Activated CD4-positive, alpha-beta T cell treated with anti-CD3 and anti-CD28 coated beads, Interleukin-2, amount 10 ng/mL, durations not matched to agents 24 days and 14 days (primary cell): ENCODE data around the gene TAF1D. TPM values are rescaled to one million over a fixed set of nuclear protein-coding genes. Genes with fewer than 3 reads are reported as not detected.

Source experiments
- DNase-seq: peaks from one replicate; pipeline ENCODE4 v3.0.0; 2022
- H3K27ac Mint-ChIP-seq: one replicate; pipeline ENCODE4 v1.8.0; 2022; ENCODE audit warnings: mild to moderate bottlenecking, mixed read lengths
- H3K27me3 Mint-ChIP-seq: one replicate; pipeline ENCODE4 v1.8.0; 2022; ENCODE audit warnings: mixed read lengths
- H3K36me3 Mint-ChIP-seq: one replicate; pipeline ENCODE4 v1.8.0; 2022; ENCODE audit warnings: low read depth, mild to moderate bottlenecking, mixed read lengths
- H3K4me1 Mint-ChIP-seq: one replicate; pipeline ENCODE4 v1.8.0; 2021; ENCODE audit warnings: mixed read lengths
- H3K4me3 Mint-ChIP-seq: one replicate; pipeline ENCODE4 v1.8.0; 2022; ENCODE audit warnings: mild to moderate bottlenecking, moderate library complexity, mixed read lengths
- H3K9me3 Mint-ChIP-seq: one replicate; pipeline ENCODE4 v1.8.0; 2021; ENCODE audit warnings: mixed read lengths
- intact Hi-C: fragments of 100-400 bp; cut with micrococcal nuclease; formaldehyde crosslinking; loops from one replicate; pipeline ENCODE4 v1.15.1; 2023
- total RNA-seq: library from RNA; stranded (reverse); gene quantifications from 2 replicates; pipeline ENCODE4 v1.2.3, GENCODE V29; 2022

Gene TAF1D
- total RNA-seq, 1 donor from 2014 or later = 342 TPM

- no peak for DNase-seq
- intact Hi-C loops = no loop called here
- H3K4me3 Mint-ChIP-seq = no peak overlapping the region
- H3K9me3 Mint-ChIP-seq = no peaks in the 10 kb centered on the region
- H3K4me1 Mint-ChIP-seq = peaks cover 21% of the 10 kb centered on the region
- peak overlapping the region; percentile 60 for H3K27ac Mint-ChIP-seq
- H3K27me3 Mint-ChIP-seq = no peaks in the 10 kb centered on the region
- H3K36me3 Mint-ChIP-seq = peaks cover 68% of the 10 kb centered on the region
These were observed 12.5 kb downstream of the TAF1D start for GRCh38 chr11:93728792-93729128.

GRCh38 chr11:93727985-93728791, 13.1 kb downstream of the TAF1D start:
- no peaks in the 10 kb centered on the region for H3K9me3 Mint-ChIP-seq
- peak overlapping the region; percentile 34 for H3K27ac Mint-ChIP-seq
- H3K36me3 Mint-ChIP-seq = peaks cover 65% of the 10 kb centered on the region
- no peaks in the 10 kb centered on the region for H3K27me3 Mint-ChIP-seq
- peaks cover 16% of the 10 kb centered on the region for H3K4me1 Mint-ChIP-seq
- peak; percentile 43 for DNase-seq
- intact Hi-C loops = no loop called here
- H3K4me3 Mint-ChIP-seq = no peak overlapping the region

GRCh38 chr11:93724089-93724488, 17.2 kb downstream of the TAF1D start:
- Mint-ChIP-seq H3K4me1 (peaks cover 9% of the 10 kb centered on the region), H3K27ac (no peak overlapping the region), H3K4me3 (no peak overlapping the region), H3K36me3 (peaks cover 54% of the 10 kb centered on the region), H3K27me3 (no peaks in the 10 kb centered on the region), H3K9me3 (no peaks in the 10 kb centered on the region)
- DNase-seq = no peak
- intact Hi-C loops = no loop called here

- Mint-ChIP-seq H3K36me3 (peaks cover 62% of the 10 kb centered on the region), H3K27ac (no peak overlapping the region), H3K9me3 (no peaks in the 10 kb centered on the region), H3K4me3 (no peak overlapping the region), H3K27me3 (no peaks in the 10 kb centered on the region), H3K4me1 (peaks cover 18% of the 10 kb centered on the region)
- intact Hi-C loops = no loop called here
- peak; percentile 49 for DNase-seq
These were observed 20.8 kb downstream of the TAF1D start for GRCh38 chr11:93720522-93720921.

GRCh38 chr11:93719310-93719709, 22.0 kb downstream of the TAF1D start:
- DNase-seq = no peak
- H3K9me3 Mint-ChIP-seq = peaks cover 3% of the 10 kb centered on the region
- H3K4me1 Mint-ChIP-seq = peaks cover 17% of the 10 kb centered on the region
- no peaks in the 10 kb centered on the region for H3K27me3 Mint-ChIP-seq
- peak overlapping the region; percentile 60 for H3K27ac Mint-ChIP-seq
- intact Hi-C loops = no loop called here
- H3K36me3 Mint-ChIP-seq = peaks cover 66% of the 10 kb centered on the region
- no peak overlapping the region for H3K4me3 Mint-ChIP-seq

GRCh38 chr11:93718057-93718563, 23.2 kb downstream of the TAF1D start:
- peak overlapping the region; percentile 4 for H3K4me3 Mint-ChIP-seq
- H3K36me3 Mint-ChIP-seq = peaks cover 70% of the 10 kb centered on the region
- peaks cover 9% of the 10 kb centered on the region for H3K9me3 Mint-ChIP-seq
- peaks cover 20% of the 10 kb centered on the region for H3K4me1 Mint-ChIP-seq
- no peak for DNase-seq
- H3K27ac Mint-ChIP-seq = peak overlapping the region; percentile 62
- no peaks in the 10 kb centered on the region for H3K27me3 Mint-ChIP-seq
- intact Hi-C loops = no loop called here

- H3K27ac Mint-ChIP-seq = peak overlapping the region; percentile 27
- peaks cover 20% of the 10 kb centered on the region for H3K4me1 Mint-ChIP-seq
- no peak for DNase-seq
- peaks cover 9% of the 10 kb centered on the region for H3K9me3 Mint-ChIP-seq
- intact Hi-C loops = loop anchor here (1.0 kb wide), 1 partner anchor 21 kb away; no protein-coding TSS in a partner anchor
- H3K27me3 Mint-ChIP-seq = no peaks in the 10 kb centered on the region
- H3K4me3 Mint-ChIP-seq = no peak overlapping the region
- H3K36me3 Mint-ChIP-seq = peaks cover 72% of the 10 kb centered on the region
These were observed 23.8 kb downstream of the TAF1D start for GRCh38 chr11:93717501-93717900.

- Mint-ChIP-seq H3K36me3 (peaks cover 70% of the 10 kb centered on the region), H3K4me1 (peaks cover 22% of the 10 kb centered on the region), H3K9me3 (peaks cover 13% of the 10 kb centered on the region), H3K27ac (peak overlapping the region; percentile 1), H3K27me3 (no peaks in the 10 kb centered on the region), H3K4me3 (no peak overlapping the region)
- intact Hi-C loops = no loop called here
- DNase-seq = no peak
These were observed 25.4 kb downstream of the TAF1D start for GRCh38 chr11:93715797-93716396.

GRCh38 chr11:93712678-93713077, 28.6 kb downstream of the TAF1D start:
- DNase-seq = no peak
- intact Hi-C loops = no loop called here
- Mint-ChIP-seq H3K36me3 (peaks cover 86% of the 10 kb centered on the region), H3K4me1 (peaks cover 14% of the 10 kb centered on the region), H3K27me3 (no peaks in the 10 kb centered on the region), H3K27ac (peak overlapping the region; percentile 25), H3K9me3 (peaks cover 40% of the 10 kb centered on the region), H3K4me3 (no peak overlapping the region)

- Mint-ChIP-seq H3K4me3 (no peak overlapping the region), H3K4me1 (peaks cover 8% of the 10 kb centered on the region), H3K9me3 (peaks cover 40% of the 10 kb centered on the region), H3K27me3 (no peaks in the 10 kb centered on the region), H3K27ac (no peak overlapping the region), H3K36me3 (peaks cover 82% of the 10 kb centered on the region)
- intact Hi-C loops = no loop called here
- no peak for DNase-seq
These were observed 31.1 kb downstream of the TAF1D start for GRCh38 chr11:93710239-93710638.

GRCh38 chr11:93704237-93704636, 37.1 kb downstream of the TAF1D start:
- Mint-ChIP-seq H3K4me3 (no peak overlapping the region), H3K9me3 (peaks cover 12% of the 10 kb centered on the region), H3K27ac (no peak overlapping the region), H3K27me3 (no peaks in the 10 kb centered on the region), H3K36me3 (peaks cover 64% of the 10 kb centered on the region), H3K4me1 (no peaks in the 10 kb centered on the region)
- DNase-seq = no peak
- intact Hi-C loops = no loop called here

GRCh38 chr11:93700830-93701229, 40.5 kb downstream of the TAF1D start:
- no peak for DNase-seq
- no peaks in the 10 kb centered on the region for H3K4me1 Mint-ChIP-seq
- intact Hi-C loops = no loop called here
- no peaks in the 10 kb centered on the region for H3K27me3 Mint-ChIP-seq
- no peaks in the 10 kb centered on the region for H3K9me3 Mint-ChIP-seq
- no peak overlapping the region for H3K27ac Mint-ChIP-seq
- H3K4me3 Mint-ChIP-seq = no peak overlapping the region
- peaks cover 69% of the 10 kb centered on the region for H3K36me3 Mint-ChIP-seq

- no peak for DNase-seq
- Mint-ChIP-seq H3K27me3 (no peaks in the 10 kb centered on the region), H3K36me3 (peaks cover 62% of the 10 kb centered on the region), H3K4me3 (no peak overlapping the region), H3K27ac (no peak overlapping the region), H3K9me3 (no peaks in the 10 kb centered on the region), H3K4me1 (no peaks in the 10 kb centered on the region)
- intact Hi-C loops = no loop called here
These were observed 43.7 kb downstream of the TAF1D start for GRCh38 chr11:93697611-93698010.

GRCh38 chr11:93694557-93694956, 46.7 kb downstream of the TAF1D start:
- no peak overlapping the region for H3K4me3 Mint-ChIP-seq
- DNase-seq = no peak
- no peaks in the 10 kb centered on the region for H3K9me3 Mint-ChIP-seq
- intact Hi-C loops = no loop called here
- H3K4me1 Mint-ChIP-seq = peaks cover 3% of the 10 kb centered on the region
- H3K36me3 Mint-ChIP-seq = peaks cover 62% of the 10 kb centered on the region
- no peaks in the 10 kb centered on the region for H3K27me3 Mint-ChIP-seq
- H3K27ac Mint-ChIP-seq = no peak overlapping the region
